H1 (cell line): Measurements from ENCODE around the gene SMPDL3B. TPM values are rescaled to one million over a fixed set of nuclear protein-coding genes. Genes with fewer than 3 reads are reported as not detected.

Source experiments
- RXRA ChIP-seq: IDR thresholded peaks from 2 replicates; pipeline ENCODE4 v1.6.1; 2011; ENCODE audit warnings: low read depth, mild to moderate bottlenecking, low read length, moderate library complexity; ENCODE audit not compliant: insufficient read depth
- TAF7 ChIP-seq: optimal IDR thresholded peaks from 2 replicates; pipeline ENCODE3; 2011; ENCODE audit warnings: low read depth, mild to moderate bottlenecking, inconsistent platforms, low read length, moderate library complexity, borderline replicate concordance
- polyA plus RNA-seq, 7 experiments: library from polyadenylated mRNA; depleted of rRNA in 3 of 7; stranded (reverse) in 5 of 7; unstranded in 2 of 7; fragments of >200 nt in 5 of 7; fragments of 200-250 nt in 2 of 7; gene quantifications; 1 replicate in 5 of 7; 2 replicates in 1 of 7; 4 replicates in 1 of 7; pipeline versions ENCODE4 v1.2.1 to v1.2.3, GENCODE V29; 2011 to 2013; ENCODE audit warnings: missing spikeins in 2 of 7, mixed read lengths in 2 of 7
- total RNA-seq: library from RNA; stranded (reverse); fragmentation: NEBNext Ultra II Directional; extraction: Animal tissue kit (Norgen Biotek cat#: 25700); gene quantifications from 2 replicates; pipeline ENCODE4 v1.2.1, GENCODE V29; 2021

Gene SMPDL3B
- total and polyA plus RNA-seq, 2 of the 8 experiments (the other 6 are each of a cell fraction or from before 2014, with no cell fraction given) = 54.7 to 143 TPM

- TF ChIP-seq RXRA (no peak), TAF7 (no peak)
Measured at GRCh38 chr1:27938488-27938887, 3.7 kb downstream of the SMPDL3B start (continued).
